Measurements from ENCODE around the gene SIPA1L3.

GRCh38 chr19:38158730-38159129 lies 251.7 kb downstream of the SIPA1L3 start:
- TF ChIP-seq CTCF (conservative IDR thresholded peaks at IDR 0.05): no peak
- TF ChIP-seq ZFX (IDR thresholded peaks at IDR 0.05): no peak

Data from C4-2B (cell line).